H9 (cell line): ENCODE results near the gene PHACTR1. TPM values are rescaled to one million over a fixed set of nuclear protein-coding genes. Genes with fewer than 3 reads are reported as not detected.

Experiments used
- DNase-seq: peaks from one replicate; pipeline ENCODE4 v3.0.0-alpha.2; 2017
- H2AFZ ChIP-seq: one replicate; pipeline ENCODE4 v1.6.1; 2013; ENCODE audit warnings: mild to moderate bottlenecking, low read length, control low read depth, moderate library complexity
- H2AK5ac ChIP-seq: 2 replicates; pipeline ENCODE4 v1.6.1; 2013; ENCODE audit warnings: low read length, control low read depth, mixed read lengths; ENCODE audit not compliant: insufficient read length
- H2BK120ac ChIP-seq: one replicate; pipeline ENCODE4 v1.6.1; 2013; ENCODE audit warnings: low read depth, mild to moderate bottlenecking, low read length, control low read depth, inconsistent platforms; ENCODE audit not compliant: poor library complexity, severe bottlenecking
- H2BK12ac ChIP-seq: 2 replicates; pipeline ENCODE4 v1.6.1; 2013; ENCODE audit warnings: low read length, control low read depth, mixed read lengths, low read depth; ENCODE audit not compliant: insufficient read length
- H2BK15ac ChIP-seq: 2 replicates; pipeline ENCODE4 v1.6.1; 2013; ENCODE audit warnings: low read depth, low read length, control low read depth
- H2BK20ac ChIP-seq: one replicate; pipeline ENCODE4 v1.6.1; 2013; ENCODE audit warnings: low read depth, mild to moderate bottlenecking, low read length, control low read depth, inconsistent platforms; ENCODE audit not compliant: poor library complexity, severe bottlenecking
- H2BK5ac ChIP-seq: 2 replicates; pipeline ENCODE4 v1.6.1; 2013; ENCODE audit warnings: low read length, control low read depth, mixed read lengths; ENCODE audit not compliant: insufficient read length
- H3K14ac ChIP-seq: 2 replicates; pipeline ENCODE4 v1.6.1; 2013; ENCODE audit warnings: low read length, control low read depth; ENCODE audit not compliant: insufficient read depth
- H3K18ac ChIP-seq: 2 replicates; pipeline ENCODE4 v1.6.1; 2013; ENCODE audit warnings: low read depth, mild to moderate bottlenecking, mixed read lengths, low read length, control low read depth; ENCODE audit not compliant: insufficient read length
- H3K23ac ChIP-seq: 2 replicates; pipeline ENCODE4 v1.6.1; 2013; ENCODE audit warnings: low read length, control low read depth, mixed read lengths, low read depth; ENCODE audit not compliant: insufficient read length
- H3K23me2 ChIP-seq: 2 replicates; pipeline ENCODE4 v1.6.1; 2013; ENCODE audit warnings: low read depth, mild to moderate bottlenecking, mixed read lengths, low read length, control low read depth; ENCODE audit not compliant: insufficient read length, poor library complexity, severe bottlenecking
- H3K27ac ChIP-seq: 2 replicates; pipeline ENCODE4 v1.5.1; 2013; ENCODE audit warnings: low read length, control low read depth, mixed read lengths, low read depth; ENCODE audit not compliant: insufficient read length
- H3K27me3 ChIP-seq: 2 replicates; pipeline ENCODE4 v1.6.1; 2013; ENCODE audit warnings: low read length, control low read depth, inconsistent platforms; ENCODE audit not compliant: insufficient read depth
- H3K4ac ChIP-seq: 2 replicates; pipeline ENCODE4 v1.6.1; 2013; ENCODE audit warnings: low read depth, mild to moderate bottlenecking, control low read depth, inconsistent platforms, low read length, moderate library complexity
- H3K4me1 ChIP-seq: 2 replicates; pipeline ENCODE4 v1.6.1; 2013; ENCODE audit warnings: low read length, control low read depth, inconsistent platforms; ENCODE audit not compliant: insufficient read depth
- H3K4me2 ChIP-seq: 2 replicates; pipeline ENCODE4 v1.6.1; 2013; ENCODE audit warnings: low read length, control low read depth, mixed read lengths; ENCODE audit not compliant: insufficient read length, insufficient read depth
- H3K56ac ChIP-seq: 2 replicates; pipeline ENCODE4 v1.6.1; 2013; ENCODE audit warnings: low read depth, mild to moderate bottlenecking, mixed read lengths, low read length, control low read depth; ENCODE audit not compliant: insufficient read length
- H3K79me1 ChIP-seq: 2 replicates; pipeline ENCODE4 v1.6.1; 2013; ENCODE audit warnings: low read depth, mild to moderate bottlenecking, moderate library complexity, low read length, control low read depth, inconsistent platforms; ENCODE audit not compliant: insufficient read depth, poor library complexity, severe bottlenecking
- H3K79me2 ChIP-seq: 2 replicates; pipeline ENCODE4 v1.6.1; 2013; ENCODE audit warnings: low read length, control low read depth, inconsistent platforms; ENCODE audit not compliant: insufficient read depth
- H3K9ac ChIP-seq: 2 replicates; pipeline ENCODE4 v1.6.1; 2013; ENCODE audit warnings: low read length, control low read depth, mixed read lengths; ENCODE audit not compliant: insufficient read length; ENCODE audit errors: extremely low read depth
- H3K9me3 ChIP-seq: one replicate; pipeline ENCODE4 v1.6.1; 2013; ENCODE audit warnings: low read depth, low read length, inconsistent platforms; ENCODE audit not compliant: control insufficient read depth
- H3T11ph ChIP-seq: one replicate; pipeline ENCODE4 v1.6.1; 2013; ENCODE audit warnings: mild to moderate bottlenecking, low read length, control low read depth, inconsistent platforms
- H4K20me1 ChIP-seq: one replicate; pipeline ENCODE4 v1.6.1; 2013; ENCODE audit not compliant: control insufficient read depth, insufficient read length, insufficient read depth
- H4K5ac ChIP-seq: 2 replicates; pipeline ENCODE4 v1.6.1; 2013; ENCODE audit warnings: low read depth, mild to moderate bottlenecking, mixed read lengths, low read length, control low read depth; ENCODE audit not compliant: insufficient read length
- H4K8ac ChIP-seq: replicated peaks from 2 replicates; pipeline ENCODE4 v1.6.1; 2013; ENCODE audit warnings: low read length, control low read depth, mixed read lengths, low read depth; ENCODE audit not compliant: insufficient read length
- H4K91ac ChIP-seq: 2 replicates; pipeline ENCODE4 v1.6.1; 2013; ENCODE audit warnings: low read depth, mild to moderate bottlenecking, moderate library complexity, mixed read lengths, low read length, control low read depth; ENCODE audit not compliant: insufficient read length
- H3K27ac Mint-ChIP-seq, 3 experiments: 2 replicates in 2 of 3; 3 replicates in 1 of 3; pipeline ENCODE4 v1.8.0; 2020 to 2021; ENCODE audit warnings: mixed read lengths in 3 of 3, mild to moderate bottlenecking in 1 of 3, moderate library complexity in 1 of 3
- H3K27me3 Mint-ChIP-seq: 2 replicates; pipeline ENCODE4 v1.8.0; 2021; ENCODE audit warnings: low read depth, mild to moderate bottlenecking, moderate library complexity, mixed read lengths
- H3K36me3 Mint-ChIP-seq, 3 experiments: 2 replicates in 2 of 3; 3 replicates in 1 of 3; pipeline ENCODE4 v1.8.0; 2020 to 2021; ENCODE audit warnings: low read depth in 3 of 3, mixed read lengths in 3 of 3; ENCODE audit not compliant: insufficient read depth in 1 of 3
- H3K4me1 Mint-ChIP-seq, 2 experiments: 2 replicates each; pipeline ENCODE4 v1.8.0; 2020; ENCODE audit warnings: mixed read lengths in 2 of 2
- H3K4me3 Mint-ChIP-seq, 2 experiments: 2 replicates in 1 of 2; 3 replicates in 1 of 2; pipeline ENCODE4 v1.8.0; 2020 to 2021; ENCODE audit warnings: mild to moderate bottlenecking in 2 of 2, mixed read lengths in 2 of 2, moderate library complexity in 1 of 2
- H3K9me3 Mint-ChIP-seq, 2 experiments: 2 replicates in 1 of 2; 3 replicates in 1 of 2; pipeline ENCODE4 v1.8.0; 2020; ENCODE audit warnings: mild to moderate bottlenecking in 2 of 2, mixed read lengths in 2 of 2, moderate library complexity in 1 of 2
- CTCF ChIP-seq: fragments of 200-600 bp; sonication (generic); conservative IDR thresholded peaks from 3 replicates; pipeline ENCODE4 v1.8.0; 2021; ENCODE audit warnings: antibody characterized with exemption, mild to moderate bottlenecking
- WGBS: extraction: QIAGEN DNeasy Blood & Tissue Kit; methylation state at CpG from one replicate; pipeline ENCODE4 v1.1.7; 2013; ENCODE audit warnings: missing lambda C conversion rate, low lambda C conversion rate, mixed read lengths; ENCODE audit not compliant: insufficient read length; ENCODE audit errors: extremely low coverage; 5-methylcytosine and 5-hydroxymethylcytosine counted together
- total RNA-seq: library from RNA; stranded (reverse); gene quantifications from 2 replicates; pipeline ENCODE4 v1.2.1, GENCODE V29; 2021

PHACTR1 gene
- total RNA-seq, 1 experiment from 2014 or later = 15.9 TPM

DNA sequence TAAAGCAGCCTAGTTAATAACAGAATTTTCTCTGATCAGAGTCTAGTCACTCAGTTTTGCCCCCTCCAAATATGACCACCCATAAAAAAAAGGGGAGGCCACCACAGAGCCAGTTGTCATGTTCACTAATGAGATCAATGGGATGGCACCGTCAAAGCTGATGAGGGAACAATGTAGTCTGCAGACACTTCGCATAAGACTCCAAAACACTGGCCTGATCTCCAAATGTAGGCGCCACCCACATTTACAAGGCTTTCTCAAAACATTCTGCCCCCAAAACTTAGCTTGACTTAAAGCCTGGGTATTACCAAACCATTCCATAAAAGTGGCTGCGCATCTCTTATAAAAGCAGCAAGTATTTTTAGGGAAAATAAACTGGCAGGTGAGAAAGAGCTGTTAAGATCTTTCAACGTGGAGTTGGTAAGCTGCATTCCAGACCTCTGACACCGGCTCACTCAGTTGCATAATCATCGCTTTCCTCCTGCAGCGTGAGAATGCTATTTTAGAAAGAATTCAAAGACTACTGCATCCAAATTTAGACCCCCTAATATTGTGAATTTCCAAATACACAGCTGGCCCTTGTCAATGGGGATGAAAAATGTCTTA, 552.4 kb downstream of the PHACTR1 start:
- WGBS = no CpG with 5 or more reads among the region's 8 CpGs
- Histone ChIP-seq H3K14ac (no peak overlapping the region), H2BK120ac (no peak overlapping the region), H2AK5ac (no peak overlapping the region), H4K91ac (no peak overlapping the region), H2AFZ (no peak overlapping the region), H2BK20ac (no peak overlapping the region), H3K4ac (no peak overlapping the region), H2BK12ac (no peak overlapping the region), H3T11ph (no peak overlapping the region), H4K20me1 (no peaks in the 10 kb centered on the region), H3K18ac (no peak overlapping the region), H2BK5ac (no peak overlapping the region), H3K23ac (no peak overlapping the region), H3K23me2 (no peaks in the 10 kb centered on the region), H3K4me1 (no peaks in the 10 kb centered on the region), H3K27me3 (no peaks in the 10 kb centered on the region), H3K4me2 (no peak overlapping the region), H3K56ac (no peak overlapping the region), H3K9ac (no peak overlapping the region), H3K9me3 (no peaks in the 10 kb centered on the region), H4K5ac (no peak overlapping the region), H2BK15ac (no peak overlapping the region), H3K79me1 (no peaks in the 10 kb centered on the region), H3K27ac (no peak overlapping the region), H4K8ac (no peak overlapping the region), H3K79me2 (no peaks in the 10 kb centered on the region)
- Mint-ChIP-seq H3K27me3 (peaks cover 1% of the 10 kb centered on the region; the same call in 1 of the 2 replicates), H3K4me1 (peaks cover 15 to 20% of the 10 kb centered on the region in 2 experiments), H3K9me3 (peaks cover 6 to 10% of the 10 kb centered on the region in 2 experiments; a peak in 3 of 5 replicates), H3K4me3 (no peak overlapping the region), H3K36me3 (peaks cover 12 to 14% (median 13%) of the 10 kb centered on the region in 3 experiments), H3K27ac (peak overlapping the region in 2 of 3 experiments; percentile 48 to 63; a peak in 1 of 7 replicates)
- no peak for DNase-seq
- no peak for TF ChIP-seq CTCF
